HG03103 (cell line): ENCODE results near the gene FLAD1.
"Not testable (repeated sequence)": the region's sequence is repeated elsewhere in the genome, so short reads cannot be mapped to it uniquely, and the experiment has no call there.

Source experiments
- ATAC-seq: cut with Tn5 transposase; IDR thresholded peaks from one replicate; pipeline ENCODE4 v1.9.1; 2021; ENCODE audit warnings: low read depth; ENCODE audit not compliant: unreplicated experiment

FLAD1 gene

DNA sequence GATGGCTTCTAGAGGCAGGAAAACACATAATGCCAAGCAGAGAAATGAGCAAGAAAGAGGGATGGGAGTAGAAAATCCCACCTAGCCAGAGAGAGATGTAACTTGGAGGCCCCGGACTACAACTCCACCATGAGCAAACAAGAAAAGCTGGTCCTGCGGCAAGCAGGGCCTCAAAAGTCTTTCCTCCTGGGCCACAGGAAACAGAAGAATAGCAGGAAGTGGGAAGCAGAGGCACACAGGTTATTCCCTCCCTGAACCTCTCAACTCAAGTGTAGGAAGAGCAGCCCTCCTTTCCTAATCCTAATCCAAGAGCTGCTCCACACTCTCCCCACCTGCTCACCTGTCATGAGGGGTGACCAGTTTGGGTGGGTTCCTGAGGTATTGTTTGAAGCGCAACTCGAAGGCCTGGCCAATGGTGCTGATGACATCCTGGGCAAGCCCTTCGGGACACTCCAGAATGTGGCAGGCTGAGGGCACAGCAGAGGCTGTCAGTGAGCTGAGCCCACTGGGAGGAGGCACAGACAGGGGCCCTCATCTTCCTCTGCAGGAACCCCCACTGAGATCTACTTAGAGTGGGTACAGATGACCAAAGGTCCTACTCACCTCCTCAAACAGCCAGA is 15.7 kb upstream of the FLAD1 start:
- ATAC-seq = no peak

DNA sequence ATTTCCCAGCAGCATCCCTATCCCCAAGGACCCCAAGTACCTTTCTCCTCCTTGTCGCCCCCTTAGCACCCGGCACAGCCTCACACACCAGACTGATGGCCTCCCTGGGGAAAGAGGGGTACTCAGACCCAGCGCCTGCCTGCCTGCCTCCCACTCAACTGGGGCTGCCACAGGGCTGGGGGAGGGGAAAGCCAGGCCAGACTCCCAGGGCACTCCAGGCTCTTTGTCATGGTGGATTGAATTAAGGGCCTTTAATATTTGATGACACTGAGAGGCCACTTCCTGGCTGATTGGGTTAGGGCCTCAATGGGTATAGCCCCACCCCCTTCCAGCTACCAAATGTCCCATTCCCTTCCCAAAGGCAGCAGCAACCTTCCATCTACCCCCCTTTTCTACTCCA is 14.4 kb upstream of the FLAD1 start:
- ATAC-seq = no peak

DNA sequence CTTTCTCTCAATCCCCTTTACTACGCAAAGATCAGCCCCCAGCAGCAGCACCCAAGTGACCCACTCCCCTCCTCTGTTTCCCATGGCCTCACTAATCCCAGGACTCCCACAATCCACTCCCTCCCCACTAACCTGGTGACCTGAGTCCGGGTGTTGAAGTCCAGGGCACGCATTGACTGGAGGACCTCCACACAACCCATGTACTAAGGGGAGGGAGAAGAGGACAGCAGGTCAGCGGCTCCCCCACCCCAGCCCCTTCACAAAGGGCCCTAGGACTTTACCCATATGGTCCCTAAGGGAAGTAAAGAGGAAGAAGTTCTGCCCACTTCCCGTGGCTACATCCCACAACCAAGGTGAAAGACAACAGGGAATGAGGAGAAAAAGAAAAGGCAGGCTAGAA is 13.9 kb upstream of the FLAD1 start:
- ATAC-seq = no peak

DNA sequence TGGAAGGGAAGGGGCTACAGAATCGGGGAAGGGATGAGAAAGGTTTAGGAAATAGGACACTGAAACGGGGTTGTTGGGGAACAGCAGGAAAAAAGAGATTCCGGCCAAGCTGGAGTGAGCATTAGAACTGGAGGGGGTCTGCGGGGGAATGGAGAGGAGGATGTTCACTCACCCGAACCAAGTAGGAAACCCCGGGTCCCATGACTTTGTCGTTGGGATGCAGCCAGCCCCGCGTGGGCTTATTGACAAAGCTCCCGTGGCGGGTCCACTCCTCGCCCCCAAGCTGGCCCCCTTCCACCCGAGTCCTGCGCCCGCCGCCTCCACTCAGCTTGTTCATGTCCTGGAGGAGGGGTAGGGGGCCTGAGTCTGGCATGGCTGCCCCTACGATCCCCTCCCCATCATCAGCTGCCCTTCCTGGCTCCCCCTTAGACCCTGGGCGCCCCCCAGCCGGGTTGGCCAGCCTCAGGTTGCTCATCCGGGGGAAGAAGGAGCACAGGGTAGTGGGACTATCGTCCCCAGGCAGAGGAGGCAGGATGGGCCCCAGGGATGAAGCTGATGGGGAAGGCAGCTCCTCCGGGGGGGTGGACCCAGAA is 13.2 kb upstream of the FLAD1 start:
- no peak for ATAC-seq

DNA sequence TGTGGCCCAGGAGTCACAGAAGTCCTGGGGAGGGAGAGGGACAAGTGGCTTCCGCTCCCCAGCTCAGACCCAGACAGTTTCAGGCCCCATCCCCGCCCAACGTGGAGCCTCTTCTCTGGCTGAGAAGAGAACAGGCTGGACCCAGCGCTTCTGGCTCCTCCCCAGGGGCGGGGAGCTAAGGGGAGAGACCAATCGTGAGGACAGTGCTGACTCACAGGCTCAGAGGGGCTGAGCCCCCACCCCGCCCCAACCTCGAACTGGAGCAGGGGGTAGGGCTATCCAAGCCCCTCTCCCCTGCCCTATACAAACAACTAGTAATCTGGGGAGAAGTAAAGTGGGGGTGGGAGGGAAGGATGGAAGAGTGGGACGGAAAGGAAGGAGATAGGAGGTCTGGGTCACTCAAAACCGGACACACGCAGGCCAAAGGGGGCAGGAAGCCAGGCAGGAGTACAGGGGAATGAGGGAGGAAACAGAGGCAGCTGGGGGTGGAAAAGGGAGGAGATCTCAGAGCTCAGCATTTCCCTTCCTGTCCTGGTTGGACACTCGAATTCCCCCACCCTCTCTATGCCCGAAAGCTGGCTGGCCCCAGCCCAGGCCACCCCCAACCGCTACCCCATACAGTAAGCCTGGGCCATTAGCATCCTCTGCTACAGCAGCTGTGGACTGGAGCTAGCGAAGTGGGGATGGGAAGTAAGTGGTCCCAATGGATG is 12.4 kb upstream of the FLAD1 start, which contains the start of gene SHC1:
SHC1 (minus strand) TSS at position 117 of the 710 bp plus-strand sequence. CDS start 221 bp downstream, outside the sequence.
- no peak for ATAC-seq

DNA sequence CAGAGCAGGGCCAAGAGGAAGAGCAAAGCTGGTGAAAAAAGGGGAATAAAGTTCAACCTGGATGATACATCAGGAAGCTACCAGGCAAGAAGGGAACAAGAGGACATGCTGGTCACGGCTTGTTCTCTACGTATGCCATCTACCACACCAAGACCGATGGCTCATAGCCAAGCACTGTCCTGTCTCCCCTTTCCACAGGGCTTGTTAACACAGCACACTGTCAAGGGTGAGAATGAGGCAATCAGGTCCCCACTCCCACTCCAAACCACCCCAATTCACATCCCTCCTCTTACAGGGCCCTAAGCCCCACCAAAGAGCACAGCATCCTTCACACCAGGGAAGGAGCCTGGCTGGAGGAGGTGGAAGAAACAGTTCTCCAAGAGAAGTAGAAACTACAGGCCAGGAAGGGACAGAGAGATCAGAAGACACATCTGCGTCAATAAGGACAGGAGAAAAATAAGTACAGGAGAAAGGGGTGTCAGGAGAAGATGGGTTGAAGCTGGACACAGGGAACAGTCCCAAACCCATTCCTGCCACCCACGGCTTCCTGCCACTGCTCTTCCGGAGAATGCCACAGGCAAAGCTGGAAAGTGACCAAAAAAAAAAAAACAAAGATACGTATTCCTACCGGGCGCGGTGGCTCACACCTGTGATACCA is 11.7 kb upstream of the FLAD1 start:
- no peak for ATAC-seq

DNA sequence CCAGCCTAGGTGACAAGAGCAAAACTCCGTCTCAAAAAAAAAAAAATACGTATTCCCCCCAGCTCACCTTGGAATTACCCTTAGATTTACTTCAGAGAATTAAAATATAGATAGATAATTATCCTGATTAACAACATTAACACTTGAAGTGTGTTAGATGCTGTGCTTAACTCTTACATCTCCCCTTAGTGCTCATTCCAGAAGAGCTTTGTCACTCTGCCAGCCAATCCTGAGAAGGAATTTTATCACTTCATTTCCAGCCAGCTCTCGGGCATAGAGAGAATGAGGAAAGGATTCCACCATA is 11.0 kb upstream of the FLAD1 start:
- no peak for ATAC-seq

DNA sequence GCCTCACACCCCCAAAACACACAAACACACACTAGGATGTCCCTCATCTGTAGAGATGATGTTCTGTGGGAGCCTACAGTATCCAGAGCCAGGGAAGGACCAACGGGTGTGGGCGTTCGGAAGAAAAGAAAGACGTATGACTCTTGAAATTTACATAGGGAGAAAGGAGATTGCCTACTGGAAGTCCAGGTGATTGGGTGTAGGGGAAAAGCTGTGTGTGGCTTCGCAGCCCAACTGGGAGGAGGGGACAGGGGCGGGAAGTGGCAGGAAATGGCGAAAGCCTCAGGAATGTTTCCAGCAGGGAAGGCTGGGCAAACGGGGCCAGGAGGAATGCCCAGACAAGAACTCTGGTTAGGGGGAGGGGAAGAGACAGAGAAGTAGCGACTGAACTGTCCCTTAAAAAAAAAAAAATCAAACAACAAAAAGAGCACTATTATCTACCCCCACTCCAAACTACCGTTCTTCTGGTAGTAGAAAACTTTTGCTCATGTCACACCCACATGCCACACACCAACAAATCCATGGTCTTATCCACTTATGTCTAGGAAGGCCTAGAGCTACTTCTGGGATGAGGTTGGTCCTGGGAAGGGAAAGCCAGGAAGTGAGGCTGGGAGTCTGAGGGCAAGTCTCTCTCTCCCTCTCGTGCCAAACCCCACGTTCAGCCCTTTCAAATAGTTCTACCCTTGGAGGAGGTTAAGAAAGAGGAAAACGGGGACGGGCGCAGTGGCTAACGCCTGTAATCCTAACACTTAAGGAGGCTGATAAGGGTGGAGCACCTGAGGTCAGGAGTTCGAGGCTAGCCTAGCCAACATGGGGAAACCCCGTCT is 10.4 kb upstream of the FLAD1 start:
- ATAC-seq = no peak

DNA sequence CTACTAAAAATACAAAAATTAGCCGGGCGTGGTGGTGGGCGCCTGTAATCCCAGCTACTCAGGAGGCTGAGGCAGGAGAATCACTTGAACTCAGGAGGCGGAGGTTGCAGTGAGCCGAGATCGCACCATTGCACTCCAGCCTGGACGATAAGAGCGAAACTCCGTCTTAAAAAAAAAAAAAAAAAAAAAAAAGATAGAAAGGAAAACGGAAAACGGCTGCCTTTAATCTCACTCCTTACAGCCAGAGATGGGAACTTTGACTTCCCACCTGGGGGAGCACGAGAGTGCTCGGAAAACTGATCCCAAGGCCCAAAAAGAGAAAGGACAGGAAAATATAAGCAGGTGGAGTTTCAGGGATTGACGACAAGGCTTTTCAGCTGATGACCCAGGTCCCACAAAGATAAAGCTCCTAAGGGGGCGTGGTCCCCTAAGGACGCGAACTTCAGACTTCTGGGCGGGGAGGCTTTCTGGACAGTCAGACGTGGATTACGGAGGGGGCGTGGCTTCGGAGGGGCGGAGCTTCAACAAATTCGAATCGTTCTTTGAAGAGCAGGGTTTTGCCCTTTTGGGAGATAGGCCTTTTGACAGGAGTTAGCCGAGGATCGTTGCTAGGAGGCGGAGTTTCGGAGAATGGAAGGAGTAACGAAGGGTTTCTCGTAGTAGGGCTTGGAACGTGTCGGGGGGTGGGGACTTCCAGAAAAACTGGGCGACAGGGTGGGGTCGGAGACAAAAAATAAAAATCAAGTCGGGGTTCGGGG is 9.6 kb upstream of the FLAD1 start:
- no peak for ATAC-seq

DNA sequence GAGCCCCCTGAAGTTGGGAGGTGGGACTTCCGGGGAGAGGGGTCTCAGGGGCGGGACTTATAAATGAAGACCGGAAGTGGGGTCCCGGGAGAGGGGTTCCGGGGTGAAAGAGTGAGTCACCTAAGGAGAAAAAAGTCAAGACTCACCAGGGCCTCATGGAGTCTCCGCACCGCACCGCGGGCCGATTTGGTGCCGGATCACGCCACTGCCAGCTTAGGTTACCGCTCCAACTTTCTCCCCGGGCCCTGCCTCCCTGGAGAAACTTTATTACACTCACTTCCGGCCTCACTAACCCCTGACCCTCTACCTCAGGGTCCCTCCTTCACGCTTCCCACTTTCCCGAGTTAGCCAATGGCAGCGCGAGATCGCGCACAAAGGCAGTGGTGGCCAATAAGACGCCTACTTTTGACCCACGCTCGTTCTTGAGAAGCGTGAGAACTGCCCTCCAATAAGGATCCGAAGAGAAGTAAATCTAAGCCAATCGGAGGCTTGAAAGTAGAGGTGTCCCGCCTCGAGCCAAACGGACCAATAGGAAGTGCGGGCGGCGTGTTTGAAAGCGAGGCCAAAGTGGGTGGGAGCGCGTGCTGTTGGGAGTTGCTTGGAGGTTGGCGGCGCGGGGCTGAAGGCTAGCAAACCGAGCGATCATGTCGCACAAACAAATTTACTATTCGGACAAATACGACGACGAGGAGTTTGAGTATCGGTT is 8.9 kb upstream of the FLAD1 start, which contains the start of gene CKS1B:
CKS1B (plus strand) TSS at position 580 of the 706 bp plus-strand sequence; CDS start at position 645, 65 bp downstream.
- ATAC-seq = peak; percentile 66

DNA sequence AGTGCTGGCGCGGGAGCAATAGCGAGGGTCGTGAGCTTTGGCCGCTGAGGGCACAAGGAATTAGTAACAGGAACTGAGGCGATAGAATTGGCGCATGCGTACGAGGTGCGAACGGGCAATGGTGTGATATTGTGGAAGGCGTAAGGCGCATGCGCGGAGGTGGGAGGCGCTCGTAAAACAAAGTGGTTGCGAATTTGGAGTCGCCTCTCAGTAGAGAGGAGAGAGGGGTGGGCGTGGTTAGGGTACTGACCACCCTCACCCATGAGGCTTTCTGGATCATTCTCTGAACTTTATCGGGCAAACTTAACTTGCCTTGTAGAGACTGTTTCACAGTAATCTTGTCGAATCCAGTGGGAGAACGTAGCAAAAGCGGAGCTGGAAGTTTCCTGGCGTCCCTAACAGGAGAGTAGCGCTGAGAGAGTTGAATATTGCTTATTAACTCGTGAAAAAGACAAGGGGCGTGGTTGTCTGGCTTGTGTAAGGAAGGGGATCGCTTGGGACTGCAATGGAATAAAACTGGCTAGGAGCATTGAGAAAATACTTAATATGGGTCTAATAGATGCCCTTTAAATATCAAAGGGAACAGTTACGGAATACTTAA is 8.2 kb upstream of the FLAD1 start:
- ATAC-seq = peak; percentile 33

DNA sequence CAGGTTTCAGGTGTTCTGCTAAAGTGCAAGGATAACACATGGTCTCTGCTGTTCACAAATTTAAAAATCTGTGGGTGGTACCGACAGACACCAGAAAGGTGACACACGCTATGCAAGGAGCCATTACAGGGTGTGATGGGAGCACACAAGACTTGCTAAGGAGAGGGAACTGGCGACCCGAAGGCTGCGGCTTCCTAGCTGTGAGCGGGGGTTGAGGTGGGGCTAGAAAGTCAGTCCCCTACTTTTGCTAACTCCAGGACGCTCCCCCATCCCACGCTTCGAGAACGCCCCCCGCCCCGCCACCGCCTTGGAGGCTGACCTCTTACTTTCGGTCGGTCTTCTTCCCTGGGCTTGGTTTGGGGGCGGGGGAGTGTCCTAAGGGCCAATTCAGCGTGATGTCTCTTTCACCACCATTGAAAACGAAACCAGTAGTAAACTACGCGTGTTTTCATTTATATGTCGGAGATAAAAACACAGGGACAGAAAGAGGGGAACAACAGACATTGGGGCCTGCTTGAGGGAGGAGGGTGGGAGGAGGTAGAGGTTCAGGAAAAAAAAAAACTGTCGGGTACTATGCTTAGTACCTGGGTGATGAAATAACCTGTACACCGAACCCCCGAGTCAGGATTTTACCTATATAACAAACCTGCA is 7.6 kb upstream of the FLAD1 start:
- ATAC-seq = no peak

DNA sequence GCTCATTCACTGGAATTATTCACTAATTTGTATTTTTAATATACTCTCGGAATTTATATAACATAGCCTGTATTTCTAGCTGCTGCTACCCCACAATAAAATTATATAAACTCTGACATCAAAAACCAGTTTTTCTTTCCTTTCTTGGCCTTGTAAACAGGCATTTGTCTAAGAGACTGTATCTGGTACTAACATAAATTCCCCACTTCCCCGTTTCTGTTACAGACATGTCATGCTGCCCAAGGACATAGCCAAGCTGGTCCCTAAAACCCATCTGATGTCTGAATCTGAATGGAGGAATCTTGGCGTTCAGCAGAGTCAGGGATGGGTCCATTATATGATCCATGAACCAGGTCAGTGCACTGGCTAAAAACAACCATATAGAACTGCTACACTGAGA is 5.4 kb upstream of the FLAD1 start:
- ATAC-seq = not testable (repeated sequence)

DNA sequence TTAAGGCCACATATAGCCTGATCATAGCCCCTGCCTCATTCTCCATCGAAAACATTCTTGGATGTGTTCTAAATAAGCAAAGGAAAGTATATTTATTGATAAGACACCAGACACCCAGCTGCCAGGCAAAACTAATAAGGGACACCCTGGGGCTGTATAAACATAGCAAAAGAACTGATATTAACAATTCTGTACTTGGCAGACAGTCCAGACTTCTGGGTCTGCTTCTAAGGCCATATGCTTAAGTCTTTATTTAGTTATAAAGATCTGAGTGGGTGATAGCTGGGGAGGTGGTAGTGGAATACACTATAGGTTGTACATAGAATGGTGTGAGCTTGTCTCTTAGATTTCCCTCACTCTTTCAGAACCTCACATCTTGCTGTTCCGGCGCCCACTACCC is 4.8 kb upstream of the FLAD1 start:
- ATAC-seq = no peak

DNA sequence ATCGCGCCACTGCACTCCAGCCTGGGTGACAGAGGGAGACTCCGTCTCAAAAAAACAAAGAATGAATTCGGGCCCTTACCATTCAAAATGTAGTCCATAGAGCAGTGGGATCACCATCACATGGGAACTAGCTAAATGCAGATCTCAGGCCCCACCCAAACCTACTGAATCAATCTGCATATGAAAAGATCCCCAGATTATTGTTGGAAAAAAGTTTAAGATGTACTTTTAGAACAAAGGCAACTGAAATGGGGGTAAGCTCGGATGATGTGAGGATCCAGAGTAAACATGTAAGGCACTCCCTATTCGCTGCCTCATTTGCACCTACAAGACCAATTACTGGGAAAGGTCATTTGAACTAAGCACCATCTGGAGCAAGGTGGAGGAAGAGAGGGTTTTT is 803 bp upstream of the FLAD1 start:
- ATAC-seq = no peak

DNA sequence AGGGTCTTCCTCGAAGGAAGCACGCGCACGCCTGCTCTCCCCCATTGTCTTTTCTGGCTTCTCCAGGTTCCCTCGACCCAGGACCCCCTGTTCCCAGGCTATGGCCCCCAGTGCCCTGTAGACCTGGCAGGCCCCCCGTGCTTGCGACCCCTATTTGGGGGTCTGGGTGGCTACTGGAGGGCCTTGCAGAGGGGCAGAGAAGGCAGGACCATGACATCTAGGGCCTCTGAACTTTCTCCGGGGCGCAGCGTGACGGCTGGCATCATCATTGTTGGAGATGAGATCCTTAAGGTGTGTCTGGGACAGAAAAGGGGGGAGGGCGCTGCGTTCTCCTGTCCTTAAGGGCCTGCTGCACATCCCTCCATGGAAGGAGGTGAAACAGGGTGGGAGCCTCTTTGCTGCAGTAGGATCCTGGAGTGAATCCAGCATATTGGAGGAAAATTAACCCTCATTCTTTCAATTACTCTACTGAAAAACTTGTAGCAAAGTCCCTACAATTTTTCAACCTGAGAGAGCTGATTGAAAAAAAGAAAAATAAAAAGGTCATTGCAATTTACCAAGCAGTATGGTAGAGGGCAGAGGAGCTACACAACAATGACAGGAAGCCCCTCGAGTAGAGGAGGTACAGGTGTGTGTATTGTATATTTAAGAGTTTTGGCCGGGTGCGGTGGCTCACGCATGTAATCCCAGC is 777 bp downstream of the FLAD1 start:
- no peak for ATAC-seq

DNA sequence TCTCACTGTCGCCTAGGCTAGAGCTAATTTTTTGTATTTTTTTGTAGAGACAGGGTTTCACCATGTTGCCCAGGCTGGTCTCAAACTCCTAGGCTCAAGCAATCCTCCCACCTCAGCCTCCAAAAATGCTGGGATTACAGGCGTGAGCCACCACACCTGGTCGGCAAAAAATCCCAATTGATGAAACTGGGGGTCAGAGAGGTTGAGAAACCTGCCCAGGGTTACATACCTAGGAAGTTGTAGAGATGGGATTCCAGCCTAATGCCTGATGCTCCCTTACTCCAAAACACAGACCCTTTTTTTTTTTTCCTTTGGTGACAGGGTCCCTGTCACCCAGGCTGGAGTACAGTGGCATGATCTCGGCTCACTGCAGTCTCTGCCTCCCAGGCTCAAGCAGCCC is 3.6 kb downstream of the FLAD1 start:
- ATAC-seq = not testable (repeated sequence)

DNA sequence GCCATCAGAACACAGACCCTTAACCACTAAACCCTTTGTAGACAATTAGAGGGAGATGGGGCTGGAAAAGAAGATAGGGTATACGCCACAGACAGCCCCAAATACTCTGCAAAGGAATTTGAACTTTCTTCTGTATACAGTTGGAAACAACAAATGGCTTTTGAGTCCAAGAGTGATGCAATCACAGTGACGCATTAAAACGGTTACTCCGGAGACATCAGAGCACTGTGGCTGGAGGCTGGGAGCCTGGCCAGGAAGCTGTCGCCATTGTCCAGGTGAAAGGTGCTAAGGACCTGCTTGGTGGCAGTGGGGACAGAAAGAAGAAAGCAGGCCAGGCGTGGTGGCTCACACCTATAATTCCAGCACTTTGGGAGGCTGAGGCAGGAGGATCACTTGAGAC is 4.2 kb downstream of the FLAD1 start:
- no peak for ATAC-seq
